Activated naive CD8-positive, alpha-beta T cell (primary cell): ENCODE measurements around the gene PEX1.
"Not testable (repeated sequence)": the region's sequence is repeated elsewhere in the genome, so short reads cannot be mapped to it uniquely, and the experiment has no call there.

Source experiments
- H3K27ac Mint-ChIP-seq: one replicate; pipeline ENCODE4 v1.8.0; 2021; ENCODE audit warnings: mixed read lengths
- H3K27me3 Mint-ChIP-seq: one replicate; pipeline ENCODE4 v1.8.0; 2021; ENCODE audit warnings: mixed read lengths
- H3K36me3 Mint-ChIP-seq: one replicate; pipeline ENCODE4 v1.8.0; 2021; ENCODE audit warnings: mixed read lengths
- H3K4me1 Mint-ChIP-seq: one replicate; pipeline ENCODE4 v1.8.0; 2021; ENCODE audit warnings: low read depth, mixed read lengths
- H3K4me3 Mint-ChIP-seq: one replicate; pipeline ENCODE4 v1.8.0; 2021; ENCODE audit warnings: mild to moderate bottlenecking, mixed read lengths
- H3K9me3 Mint-ChIP-seq: one replicate; pipeline ENCODE4 v1.8.0; 2021; ENCODE audit warnings: low read depth, mixed read lengths

Gene PEX1

GRCh38 chr7:92460109-92460508 lies 68.2 kb downstream of the PEX1 start:
- H3K9me3 Mint-ChIP-seq, result no peaks in the 10 kb centered on the region
- H3K27ac Mint-ChIP-seq, result no peak overlapping the region
- no peak overlapping the region for H3K4me3 Mint-ChIP-seq
- H3K27me3 Mint-ChIP-seq, result no peaks in the 10 kb centered on the region
- peaks cover 13% of the 10 kb centered on the region for H3K36me3 Mint-ChIP-seq
- no peaks in the 10 kb centered on the region for H3K4me1 Mint-ChIP-seq

DNA sequence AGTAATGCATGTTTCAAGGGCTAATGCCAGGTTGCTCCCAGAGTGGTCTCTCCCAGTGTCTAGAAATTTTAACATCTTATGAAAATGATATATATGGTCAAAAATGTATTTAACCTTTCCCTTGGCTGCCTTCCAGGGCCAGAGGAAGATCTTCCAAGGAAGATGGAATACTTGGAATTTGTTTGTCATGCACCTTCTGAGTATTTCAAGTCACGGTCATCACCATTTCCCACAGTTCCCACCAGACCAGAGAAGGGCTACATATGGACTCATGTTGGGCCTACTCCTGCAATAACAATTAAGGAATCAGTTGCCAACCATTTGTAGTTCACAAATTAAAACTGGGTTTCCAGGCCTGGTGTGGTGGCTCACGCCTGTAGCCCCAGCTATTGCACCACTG lies 72.1 kb downstream of the PEX1 start:
- H3K4me3 Mint-ChIP-seq, result no peak overlapping the region
- H3K36me3 Mint-ChIP-seq, result peaks cover 13% of the 10 kb centered on the region
- no peaks in the 10 kb centered on the region for H3K9me3 Mint-ChIP-seq

GRCh38 chr7:92451645-92452044 lies 76.7 kb downstream of the PEX1 start:
- Mint-ChIP-seq H3K27me3 (no peaks in the 10 kb centered on the region), H3K4me3 (no peak overlapping the region), H3K4me1 (peaks cover 11% of the 10 kb centered on the region), H3K36me3 (peaks cover 8% of the 10 kb centered on the region), H3K9me3 (no peaks in the 10 kb centered on the region), H3K27ac (no peak overlapping the region)

More for the DNA sequence above, 72.1 kb downstream of the PEX1 start:
- Mint-ChIP-seq H3K4me1 (no peaks in the 10 kb centered on the region), H3K27me3 (no peaks in the 10 kb centered on the region), H3K27ac (no peak overlapping the region)

GRCh38 chr7:92448205-92448747 lies 80.0 kb downstream of the PEX1 start:
- Mint-ChIP-seq H3K36me3 (no peaks in the 10 kb centered on the region), H3K9me3 (no peaks in the 10 kb centered on the region), H3K4me1 (peaks cover 22% of the 10 kb centered on the region), H3K27me3 (no peaks in the 10 kb centered on the region), H3K4me3 (peak overlapping the region; percentile 92), H3K27ac (peak overlapping the region; percentile 96)

GRCh38 chr7:92447345-92448204 lies 80.7 kb downstream of the PEX1 start, which contains the start of gene GATAD1:
TSS of gene GATAD1 (plus strand) at chr7:92447482. CDS start at chr7:92447730, 248 bp downstream.
- H3K4me3 Mint-ChIP-seq, result peak within 1 kb of the TSS; percentile 92

GRCh38 chr7:92446869-92447344 lies 81.4 kb downstream of the PEX1 start:
- Mint-ChIP-seq H3K27me3 (no peaks in the 10 kb centered on the region), H3K27ac (peak overlapping the region; percentile 88), H3K4me1 (peaks cover 22% of the 10 kb centered on the region), H3K4me3 (peak overlapping the region; percentile 86), H3K9me3 (no peaks in the 10 kb centered on the region), H3K36me3 (no peaks in the 10 kb centered on the region)

More at GRCh38 chr7:92447345-92448204, 80.7 kb downstream of the PEX1 start, which contains the start of gene GATAD1:
- H3K4me1 Mint-ChIP-seq, result peaks cover 22% of the 10 kb centered on the region
- H3K9me3 Mint-ChIP-seq, result no peaks in the 10 kb centered on the region
- no peaks in the 10 kb centered on the region for H3K36me3 Mint-ChIP-seq
- H3K27ac Mint-ChIP-seq, result peak within 1 kb of the TSS; percentile 96
- no peaks in the 10 kb centered on the region for H3K27me3 Mint-ChIP-seq

DNA sequence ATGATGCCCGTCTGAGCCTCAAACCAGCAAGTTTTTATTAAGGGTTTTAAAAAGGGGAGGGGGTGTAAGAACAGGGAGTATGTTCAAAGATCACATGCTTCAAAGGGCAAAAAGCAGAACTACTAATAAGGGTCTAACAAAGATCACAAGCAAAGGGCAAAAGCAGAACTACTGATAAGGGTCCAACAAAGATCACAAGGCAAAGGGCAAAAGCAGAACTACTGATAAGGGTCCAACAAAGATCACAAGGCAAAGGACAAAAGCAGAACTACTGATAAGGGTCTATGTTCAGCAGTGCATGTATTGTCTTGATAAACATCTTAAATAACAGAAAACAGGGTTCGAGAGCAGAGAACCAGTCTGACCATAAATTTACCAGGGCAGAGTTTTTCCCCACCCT lies 85.6 kb downstream of the PEX1 start:
- H3K27me3 Mint-ChIP-seq, H3K36me3 Mint-ChIP-seq, H3K27ac Mint-ChIP-seq, H3K4me3 Mint-ChIP-seq, H3K9me3 Mint-ChIP-seq: not testable (repeated sequence)
- peaks cover 11% of the 10 kb centered on the region for H3K4me1 Mint-ChIP-seq

DNA sequence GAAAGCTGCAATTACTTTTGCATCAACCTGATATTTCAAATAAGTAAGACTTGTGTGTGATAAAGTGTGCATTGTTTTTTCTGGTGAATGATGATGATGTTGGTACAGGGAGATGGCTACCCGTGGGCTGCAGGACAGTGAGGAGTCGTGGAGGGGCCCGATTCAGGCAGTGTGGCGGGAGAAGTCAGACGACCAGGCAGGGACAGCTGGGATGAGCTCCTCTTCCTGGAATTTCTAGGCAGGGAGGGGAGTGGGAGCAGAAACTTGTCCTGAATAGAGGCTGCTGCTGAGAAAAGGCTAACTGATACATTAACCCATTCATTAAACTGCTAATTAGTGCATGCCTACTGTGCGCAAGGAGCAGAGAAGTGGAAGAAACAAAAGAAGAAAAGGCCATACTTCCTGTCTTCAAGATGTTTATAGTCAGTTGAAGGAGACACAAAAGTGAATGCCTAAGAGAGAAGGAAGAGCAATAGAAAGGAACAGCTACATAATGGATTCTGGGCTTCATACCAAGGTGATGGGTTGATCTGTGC lies 90.3 kb downstream of the PEX1 start:
- no peak overlapping the region for H3K4me3 Mint-ChIP-seq
- H3K27ac Mint-ChIP-seq, result no peak overlapping the region
- no peaks in the 10 kb centered on the region for H3K9me3 Mint-ChIP-seq
- no peaks in the 10 kb centered on the region for H3K36me3 Mint-ChIP-seq
- no peaks in the 10 kb centered on the region for H3K4me1 Mint-ChIP-seq
- H3K27me3 Mint-ChIP-seq, result no peaks in the 10 kb centered on the region
